GM10266 (cell line): ENCODE results near the gene HPGD.

Experiments
- DNase-seq: peaks from one replicate; pipeline ENCODE4 v3.0.0; 2012; ENCODE audit errors: extremely low spot score
- TF ChIP-seq, protein P1 (sequence below): IDR thresholded peaks from 2 replicates; pipeline ENCODE4 v1.5.1; 2012; ENCODE audit warnings: mild to moderate bottlenecking, low read depth; ENCODE audit not compliant: control insufficient read depth, insufficient read depth; ENCODE audit errors: missing control alignments

Gene HPGD

DNA sequence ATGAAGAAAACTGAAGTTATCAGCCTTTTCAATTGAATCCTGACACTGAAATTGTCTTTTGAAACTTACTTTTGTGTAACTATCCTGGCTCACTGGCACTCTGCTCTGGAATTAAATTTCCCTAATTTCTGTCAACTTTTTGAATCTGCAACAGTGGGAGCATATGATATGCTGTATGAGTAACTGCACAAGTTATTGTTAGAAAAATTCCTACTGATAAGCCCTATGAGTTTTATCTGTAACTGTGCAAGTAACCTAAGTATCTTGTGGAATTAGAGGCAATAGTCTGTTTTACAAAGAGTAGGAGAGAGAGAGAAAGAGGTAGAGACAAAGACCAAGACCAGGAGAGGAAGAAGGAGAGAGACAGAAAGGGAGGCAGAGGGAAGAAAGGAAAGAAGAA is 9.2 kb upstream of the HPGD start:
- TF ChIP-seq, protein P1, sequence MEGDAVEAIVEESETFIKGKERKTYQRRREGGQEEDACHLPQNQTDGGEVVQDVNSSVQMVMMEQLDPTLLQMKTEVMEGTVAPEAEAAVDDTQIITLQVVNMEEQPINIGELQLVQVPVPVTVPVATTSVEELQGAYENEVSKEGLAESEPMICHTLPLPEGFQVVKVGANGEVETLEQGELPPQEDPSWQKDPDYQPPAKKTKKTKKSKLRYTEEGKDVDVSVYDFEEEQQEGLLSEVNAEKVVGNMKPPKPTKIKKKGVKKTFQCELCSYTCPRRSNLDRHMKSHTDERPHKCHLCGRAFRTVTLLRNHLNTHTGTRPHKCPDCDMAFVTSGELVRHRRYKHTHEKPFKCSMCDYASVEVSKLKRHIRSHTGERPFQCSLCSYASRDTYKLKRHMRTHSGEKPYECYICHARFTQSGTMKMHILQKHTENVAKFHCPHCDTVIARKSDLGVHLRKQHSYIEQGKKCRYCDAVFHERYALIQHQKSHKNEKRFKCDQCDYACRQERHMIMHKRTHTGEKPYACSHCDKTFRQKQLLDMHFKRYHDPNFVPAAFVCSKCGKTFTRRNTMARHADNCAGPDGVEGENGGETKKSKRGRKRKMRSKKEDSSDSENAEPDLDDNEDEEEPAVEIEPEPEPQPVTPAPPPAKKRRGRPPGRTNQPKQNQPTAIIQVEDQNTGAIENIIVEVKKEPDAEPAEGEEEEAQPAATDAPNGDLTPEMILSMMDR = no peak
- no peak for DNase-seq

DNA sequence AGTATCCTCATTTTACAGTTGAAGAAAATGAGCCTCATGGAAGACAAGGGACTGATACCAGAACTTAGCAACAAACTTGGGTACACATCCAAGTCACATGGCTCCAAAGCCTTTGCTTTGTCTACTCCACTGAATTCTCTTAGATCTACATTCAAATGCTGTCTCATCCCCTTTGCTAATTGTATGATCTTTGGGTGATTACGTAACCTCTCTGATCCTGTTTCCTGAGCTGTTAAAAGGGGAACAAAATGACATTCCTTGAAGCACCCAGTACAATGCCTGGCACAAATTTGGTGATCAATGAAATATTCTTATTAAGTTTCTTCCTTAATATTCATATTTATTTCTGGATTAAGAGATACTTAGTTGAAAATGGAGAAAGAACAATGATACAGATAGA is 5.9 kb upstream of the HPGD start:
- DNase-seq = no peak
- TF ChIP-seq, protein P1 = no peak

DNA sequence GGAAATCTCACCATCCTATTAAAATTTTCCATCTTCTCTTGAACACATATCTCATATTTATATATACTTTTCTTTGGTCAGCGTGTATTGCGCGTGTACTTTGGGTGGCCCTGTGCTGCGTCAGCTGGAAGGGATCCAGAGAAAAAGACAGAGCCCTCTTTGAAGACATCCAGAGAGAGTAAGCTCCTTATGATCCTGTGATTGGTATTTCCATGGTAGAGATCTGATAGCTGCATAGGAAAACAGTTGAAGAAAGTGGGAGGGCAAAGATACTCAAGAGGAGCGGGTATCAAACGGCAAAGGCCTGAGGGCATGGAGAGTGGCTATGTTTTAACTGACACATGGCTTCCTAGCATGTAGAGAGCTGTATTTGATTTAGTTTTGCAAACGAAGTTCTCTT is 4.4 kb upstream of the HPGD start:
- no peak for DNase-seq
- TF ChIP-seq, protein P1 = no peak

DNA sequence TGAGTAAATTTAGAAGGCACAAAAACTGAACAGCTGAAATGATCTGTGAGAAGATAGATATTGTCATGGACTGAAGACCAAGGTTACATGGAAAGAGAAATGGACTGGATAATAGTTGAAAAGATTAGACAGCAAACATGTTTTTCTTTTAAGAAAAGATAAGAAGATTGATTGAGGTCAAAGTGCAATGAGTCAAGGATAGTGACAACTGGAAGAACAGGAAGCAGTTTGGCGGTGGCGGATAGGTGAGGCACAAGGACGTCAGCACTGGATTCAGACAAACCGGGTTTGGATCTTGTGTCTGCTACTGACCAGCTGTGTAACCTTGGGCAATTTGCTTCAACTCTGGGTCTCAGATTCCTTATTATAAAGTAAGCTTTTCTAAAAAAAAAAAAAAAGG is 2.0 kb upstream of the HPGD start:
- TF ChIP-seq, protein P1 = no peak
- no peak for DNase-seq

DNA sequence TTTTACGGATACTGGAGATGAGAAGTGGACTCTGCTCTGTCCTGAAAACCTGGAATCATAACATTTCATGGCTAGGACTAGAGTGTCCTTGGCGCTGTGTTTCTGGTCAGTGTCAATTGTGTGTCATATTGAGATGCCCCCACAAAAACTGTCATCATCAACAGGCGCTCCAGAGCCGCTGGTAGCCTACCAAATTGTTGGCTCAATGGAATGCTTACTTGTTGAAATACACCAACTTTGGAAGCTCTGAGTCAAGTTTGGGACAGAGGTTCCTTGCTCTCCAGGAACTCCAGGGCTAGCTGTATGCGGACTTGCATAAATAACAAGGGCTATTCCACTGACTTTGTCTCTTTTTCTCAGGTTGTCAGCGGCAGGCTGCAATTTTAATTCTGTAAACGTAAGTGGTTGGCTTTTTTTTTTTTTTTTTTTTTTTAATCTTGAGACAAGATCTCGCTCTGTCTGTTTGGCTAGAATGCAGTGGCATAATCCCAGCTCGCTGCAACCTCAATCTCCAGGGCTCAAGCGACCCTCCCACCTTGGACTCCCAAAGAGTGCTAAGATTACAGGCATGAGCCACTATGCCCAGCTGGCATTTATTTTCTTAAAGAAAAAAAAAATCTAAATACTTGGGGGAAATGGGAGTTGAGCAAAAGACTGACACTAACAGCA is 871 bp upstream of the HPGD start:
- TF ChIP-seq, protein P1 = no peak
- no peak for DNase-seq

DNA sequence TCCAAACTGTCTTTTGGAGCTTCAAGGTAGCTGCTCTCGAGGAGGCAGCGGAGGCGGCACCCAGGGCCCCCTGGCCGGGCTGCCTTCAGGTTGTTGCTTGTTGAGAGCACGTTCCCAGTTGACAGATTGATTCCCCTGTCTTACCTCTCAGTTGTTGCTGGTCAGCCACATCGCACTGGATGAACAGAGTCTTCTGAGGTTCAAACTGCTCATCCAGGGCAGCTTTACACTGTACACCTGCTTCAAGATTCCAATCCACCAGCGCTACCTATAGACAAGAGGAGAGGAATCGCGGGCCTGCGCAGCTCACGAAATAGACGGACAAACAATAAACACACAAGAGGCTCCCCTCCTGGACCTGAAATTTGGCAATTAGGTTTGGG is 497 bp downstream of the HPGD start:
- TF ChIP-seq, protein P1 = peak; percentile 2
- DNase-seq = peak; percentile 11

DNA sequence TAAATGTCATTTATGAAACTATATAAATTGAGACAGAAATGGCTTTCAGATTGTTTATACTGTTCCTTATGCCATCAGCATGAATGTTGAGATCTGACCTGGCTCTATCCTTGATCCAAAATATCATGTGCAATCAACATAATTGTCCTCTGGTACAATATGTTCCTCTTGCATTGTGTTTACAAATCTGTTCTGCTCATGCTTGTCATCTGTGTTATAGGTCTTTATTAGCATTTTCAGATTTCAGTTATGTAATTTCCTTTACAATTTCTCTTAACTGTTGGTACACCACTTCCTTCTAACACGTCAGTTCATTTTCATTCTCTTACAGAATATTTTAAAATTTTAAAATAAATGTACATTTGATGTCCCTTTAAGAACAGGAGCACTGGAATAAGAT is 1.6 kb downstream of the HPGD start:
- no peak for DNase-seq
- TF ChIP-seq, protein P1 = no peak
